ENCODE results near the gene MAGI3.
"Not testable (repeated sequence)": the region's sequence is repeated elsewhere in the genome, so short reads cannot be mapped to it uniquely, and the experiment has no call there.

MAGI3 gene

DNA sequence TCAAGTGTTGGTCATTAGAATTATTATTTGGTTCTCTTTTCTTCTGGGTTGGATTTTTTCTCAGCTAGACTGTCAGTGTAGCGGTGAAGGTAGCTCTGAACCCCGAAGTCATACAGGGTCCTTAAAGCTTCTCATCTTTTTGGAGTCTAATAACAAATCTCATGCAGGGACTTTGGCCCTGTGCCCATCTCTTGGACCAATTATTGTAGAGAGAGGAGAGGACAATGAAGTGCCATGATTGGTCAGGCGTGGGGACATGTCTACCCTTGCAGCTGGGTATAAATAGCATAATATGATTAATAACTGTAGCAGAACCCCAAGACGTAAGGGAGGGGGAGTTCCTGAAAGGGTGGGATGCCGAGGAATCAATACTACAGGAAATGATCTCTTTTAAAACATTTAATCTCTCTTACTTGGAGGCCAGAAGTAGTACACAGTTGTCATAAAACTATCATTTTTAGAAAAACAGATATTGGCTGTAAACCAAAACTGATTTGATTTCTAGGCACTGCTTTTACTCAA lies 8.8 kb downstream of the MAGI3 start:
- DNase-seq, result peak; percentile 42

DNA sequence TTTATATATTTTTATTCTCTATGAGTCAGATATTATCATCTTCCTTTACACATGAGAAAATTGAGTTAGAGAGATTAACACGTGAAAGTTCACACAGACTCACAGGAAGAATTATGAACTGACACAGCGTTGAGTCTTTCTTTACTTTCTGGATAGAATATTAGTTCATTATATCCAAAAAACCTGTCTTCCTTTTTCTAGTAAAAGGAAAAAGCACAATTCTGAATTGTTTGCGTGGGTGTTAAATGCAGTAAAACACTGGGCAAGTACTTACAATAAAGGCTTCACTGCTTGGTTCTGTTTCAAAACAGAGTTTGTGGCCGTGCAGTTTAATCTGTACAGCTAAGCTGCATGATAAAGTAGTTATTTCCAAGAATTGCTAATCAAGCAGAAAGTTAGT lies 10.8 kb downstream of the MAGI3 start:
- DNase-seq, result no peak

DNA sequence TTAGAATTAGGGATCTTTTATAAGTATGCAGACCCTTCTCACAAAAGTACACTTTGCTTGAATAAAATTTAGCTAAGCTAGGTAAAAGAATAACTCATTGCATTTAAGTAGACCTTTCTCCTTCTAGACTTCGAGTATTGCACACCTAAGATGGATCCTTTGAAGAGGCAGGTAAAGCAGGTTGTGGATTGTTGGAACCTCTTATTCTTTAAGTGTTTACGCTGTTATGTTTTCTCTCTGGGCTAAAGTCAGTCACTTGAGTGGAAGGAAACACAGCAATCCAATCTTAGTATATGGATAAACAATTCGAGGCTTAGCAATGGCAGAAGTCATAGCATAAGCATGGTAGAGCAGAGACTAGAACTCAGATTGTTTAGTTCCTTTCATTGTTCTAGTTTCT lies 11.4 kb downstream of the MAGI3 start:
- DNase-seq, result no peak

DNA sequence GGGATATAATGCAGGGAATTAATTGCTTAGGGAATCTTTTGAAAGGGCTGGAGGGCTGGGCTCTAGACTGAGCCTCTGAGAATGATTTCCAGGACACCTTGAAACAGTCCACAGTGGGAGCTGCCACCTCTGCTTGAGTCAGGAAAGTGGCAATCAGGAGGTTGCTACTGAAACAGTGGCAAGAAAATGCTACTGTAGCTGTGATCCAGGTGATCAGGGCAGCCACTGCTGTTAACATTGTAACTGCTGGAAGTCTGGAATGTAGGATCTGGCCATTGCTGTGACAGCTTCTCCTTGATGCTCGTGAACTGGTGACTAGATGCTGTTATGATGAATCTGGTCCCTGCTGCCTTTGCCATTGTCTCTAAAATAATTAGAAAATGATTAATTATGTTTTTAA lies 12.8 kb downstream of the MAGI3 start:
- no peak for DNase-seq

DNA sequence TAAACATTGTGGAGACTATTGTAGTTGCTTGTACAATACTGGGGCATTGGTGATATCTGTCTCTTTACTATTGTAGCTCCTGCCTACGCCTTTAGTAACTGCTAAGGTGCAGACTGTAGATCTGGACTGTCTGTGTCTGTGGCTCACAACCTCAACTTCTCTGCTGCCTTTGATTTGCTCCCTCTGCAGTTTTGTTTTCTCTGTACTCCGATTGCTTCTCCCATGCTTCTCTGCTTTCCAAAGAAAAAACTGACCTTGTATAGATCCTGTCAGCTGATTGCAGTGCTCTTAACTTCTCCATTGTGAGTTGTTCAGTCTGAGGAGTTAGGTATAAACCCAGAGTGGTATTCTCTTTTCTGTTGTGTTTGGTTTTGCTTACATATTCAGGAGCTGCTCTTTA lies 15.3 kb downstream of the MAGI3 start:
- DNase-seq, result no peak

DNA sequence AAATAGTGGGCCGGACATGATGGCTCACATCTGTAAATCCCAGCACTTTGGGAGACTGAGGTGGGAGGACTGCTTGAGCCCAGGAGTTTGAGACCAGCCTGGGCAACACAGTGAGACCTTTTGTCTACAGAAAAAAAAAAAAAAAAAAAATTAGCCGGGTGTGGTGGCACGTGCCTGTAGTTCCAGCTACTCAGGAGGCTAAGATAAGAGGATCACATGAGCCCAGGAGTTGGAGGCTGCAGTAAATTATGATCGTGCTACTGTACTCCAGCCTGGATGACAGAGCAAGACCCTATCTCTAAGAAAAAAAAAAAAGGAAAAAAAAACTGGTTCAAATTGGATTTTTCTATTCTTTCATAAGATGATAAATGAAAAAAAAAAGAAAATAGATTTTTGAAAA lies 15.8 kb downstream of the MAGI3 start:
- not testable (repeated sequence) for DNase-seq

DNA sequence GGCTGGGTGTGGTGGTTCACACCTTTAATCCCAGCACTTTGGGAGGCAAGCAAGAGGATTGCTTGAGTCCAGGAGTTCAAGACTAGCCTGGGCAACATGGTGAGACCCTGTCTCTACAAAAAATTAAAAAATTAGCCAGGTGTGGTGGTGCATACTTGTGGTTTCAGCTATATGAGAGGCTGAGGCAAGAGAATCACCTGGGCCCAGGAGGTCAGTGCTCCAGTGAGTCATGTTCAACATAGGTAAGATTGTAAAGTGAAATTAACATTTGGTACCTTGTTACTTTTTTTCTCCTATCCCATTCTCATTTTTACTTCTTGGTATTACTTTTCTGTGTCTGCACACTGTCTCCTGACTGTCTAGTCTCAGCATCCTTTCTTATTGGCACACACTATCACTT lies 19.0 kb downstream of the MAGI3 start:
- no peak for DNase-seq

DNA sequence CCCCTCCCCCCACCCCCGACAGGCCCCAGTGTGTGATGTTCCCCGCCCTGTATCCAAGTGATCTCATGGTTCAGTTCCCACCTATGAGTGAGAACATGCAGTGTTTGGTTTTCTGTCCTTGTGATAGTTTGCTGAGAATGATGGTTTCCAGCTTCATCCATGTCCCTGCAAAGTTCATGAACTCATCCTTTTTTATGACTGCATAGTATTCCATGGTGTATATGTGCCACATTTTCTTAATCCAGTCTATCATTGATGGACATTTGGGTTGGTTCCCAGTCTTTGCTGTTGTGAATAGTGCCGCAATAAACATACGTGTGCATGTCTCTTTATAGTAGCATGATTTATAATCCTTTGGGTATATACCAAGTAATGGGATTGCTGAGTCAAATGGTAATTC lies 21.7 kb downstream of the MAGI3 start:
- DNase-seq, result not testable (repeated sequence)

DNA sequence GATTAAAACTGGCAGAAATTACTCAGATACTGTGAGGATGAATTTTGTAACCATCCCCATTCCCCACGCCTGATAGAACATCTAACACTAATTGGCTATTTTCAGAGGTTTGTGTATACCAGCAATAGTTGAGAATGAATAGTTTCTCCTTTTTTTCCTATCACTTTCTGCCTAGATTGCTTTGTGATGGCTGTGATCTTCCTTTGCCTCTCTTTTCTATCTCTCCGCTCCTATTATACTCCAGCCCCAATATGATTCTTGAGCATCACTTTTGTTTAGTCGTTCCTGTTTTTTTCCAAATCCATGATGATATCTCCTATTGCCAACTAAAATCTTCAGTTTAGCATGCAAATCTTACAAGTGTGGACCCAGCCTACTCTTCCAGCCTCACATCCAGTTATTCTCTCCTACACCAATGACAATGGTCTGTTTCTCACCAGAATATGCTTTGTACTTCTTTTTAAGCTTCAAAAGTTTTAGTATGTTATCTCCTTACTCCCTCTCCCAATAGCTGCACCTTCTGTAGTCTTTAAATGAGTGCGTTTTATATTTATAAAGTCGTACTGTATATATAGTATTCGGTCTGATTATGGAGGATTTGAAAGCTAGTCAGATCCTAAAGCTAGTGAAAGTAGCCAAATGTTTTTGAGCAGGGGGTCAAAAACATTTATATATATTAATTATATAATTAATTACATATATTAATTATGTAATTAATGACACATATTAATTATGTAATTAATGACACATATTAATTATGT lies 25.2 kb downstream of the MAGI3 start:
- DNase-seq, result no peak

DNA sequence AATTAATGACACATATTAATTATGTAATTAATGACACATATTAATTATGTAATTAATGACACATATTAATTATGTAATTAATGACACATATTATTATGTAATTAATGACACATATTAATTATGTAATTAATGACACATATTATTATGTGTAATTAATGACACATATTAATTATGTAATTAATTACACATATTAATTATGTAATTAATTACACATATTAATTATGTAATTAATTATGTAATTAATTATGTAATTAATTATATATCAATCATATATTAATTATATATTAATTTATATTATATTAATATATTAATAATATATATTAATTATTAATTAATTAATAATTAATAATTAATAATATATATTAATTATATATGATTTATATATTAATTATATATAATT lies 25.8 kb downstream of the MAGI3 start:
- DNase-seq, result not testable (repeated sequence)

DNA sequence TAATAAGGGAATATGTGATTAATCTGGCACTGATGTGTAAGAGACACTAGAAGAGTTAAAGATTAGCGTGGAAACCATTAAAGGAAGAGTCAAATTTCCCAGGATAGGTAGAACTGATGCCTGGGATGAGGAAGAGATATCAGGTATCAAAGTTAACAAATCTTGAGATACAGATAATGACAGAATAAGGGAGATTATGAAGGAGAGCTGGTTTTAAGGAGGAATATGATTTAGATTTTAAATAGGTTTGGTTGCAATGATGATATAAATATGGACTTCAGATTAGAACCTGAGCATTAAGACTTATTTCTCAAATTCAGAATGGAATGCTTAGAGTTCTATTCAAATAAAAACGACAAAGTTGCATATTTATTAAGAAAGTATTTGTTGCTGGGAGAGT lies 26.2 kb downstream of the MAGI3 start:
- DNase-seq, result no peak

DNA sequence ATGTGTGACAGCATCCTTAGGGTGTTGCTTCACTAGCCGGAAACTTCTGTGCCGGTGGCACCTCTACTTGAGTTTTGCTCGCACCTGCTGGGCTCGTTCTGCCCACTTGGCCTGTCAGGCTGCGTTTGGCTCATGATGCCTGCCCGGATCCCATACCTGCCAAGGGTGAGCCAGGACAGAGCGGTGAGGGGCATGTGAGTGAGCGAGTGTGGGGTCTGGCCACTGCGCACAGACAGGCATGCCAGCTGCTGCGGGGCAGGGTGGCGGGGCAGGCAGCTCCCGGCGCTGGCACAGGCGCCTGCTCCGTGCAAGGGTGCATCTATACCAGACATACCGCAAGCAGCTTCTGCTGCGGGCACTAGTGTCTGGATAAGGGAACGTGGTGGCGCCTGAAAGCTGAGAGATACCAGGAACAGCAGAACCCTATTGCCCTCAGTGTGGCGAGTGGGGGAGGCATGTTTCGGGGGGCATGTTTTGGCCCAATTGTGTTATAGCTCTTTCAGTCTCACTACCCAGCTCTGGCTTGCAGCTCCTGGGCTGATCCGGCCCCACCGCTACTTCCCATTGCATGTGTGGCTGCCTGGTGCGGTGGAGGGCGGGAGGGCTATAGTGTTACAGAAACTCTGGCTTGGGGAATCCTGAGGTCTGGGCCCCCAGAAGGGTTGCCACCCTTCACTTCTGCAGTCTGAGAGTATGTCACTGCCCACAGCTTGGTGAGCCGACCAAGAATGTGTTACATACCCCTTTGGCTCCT lies 32.2 kb downstream of the MAGI3 start:
- DNase-seq, result no peak

DNA sequence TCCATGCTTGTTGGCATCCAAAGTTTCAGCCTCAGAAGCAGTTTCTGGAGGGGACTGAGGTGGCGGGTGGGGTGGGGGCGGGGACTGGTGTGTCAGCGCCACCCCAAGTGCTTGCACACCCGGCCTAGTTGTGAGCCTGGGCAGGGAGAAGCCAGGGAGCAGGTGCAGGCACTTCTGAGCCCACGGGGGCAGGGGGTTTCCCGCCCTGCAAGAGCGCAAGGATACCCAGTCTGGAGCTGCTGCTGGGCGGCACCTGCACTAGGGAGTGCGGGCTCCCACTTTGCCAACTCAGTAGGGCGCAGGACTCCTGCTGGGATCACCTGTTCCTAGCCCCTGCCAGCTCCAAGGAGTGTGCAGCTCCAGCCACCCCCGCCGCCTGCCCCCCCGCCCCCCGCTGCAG lies 33.5 kb downstream of the MAGI3 start:
- DNase-seq, result no peak

DNA sequence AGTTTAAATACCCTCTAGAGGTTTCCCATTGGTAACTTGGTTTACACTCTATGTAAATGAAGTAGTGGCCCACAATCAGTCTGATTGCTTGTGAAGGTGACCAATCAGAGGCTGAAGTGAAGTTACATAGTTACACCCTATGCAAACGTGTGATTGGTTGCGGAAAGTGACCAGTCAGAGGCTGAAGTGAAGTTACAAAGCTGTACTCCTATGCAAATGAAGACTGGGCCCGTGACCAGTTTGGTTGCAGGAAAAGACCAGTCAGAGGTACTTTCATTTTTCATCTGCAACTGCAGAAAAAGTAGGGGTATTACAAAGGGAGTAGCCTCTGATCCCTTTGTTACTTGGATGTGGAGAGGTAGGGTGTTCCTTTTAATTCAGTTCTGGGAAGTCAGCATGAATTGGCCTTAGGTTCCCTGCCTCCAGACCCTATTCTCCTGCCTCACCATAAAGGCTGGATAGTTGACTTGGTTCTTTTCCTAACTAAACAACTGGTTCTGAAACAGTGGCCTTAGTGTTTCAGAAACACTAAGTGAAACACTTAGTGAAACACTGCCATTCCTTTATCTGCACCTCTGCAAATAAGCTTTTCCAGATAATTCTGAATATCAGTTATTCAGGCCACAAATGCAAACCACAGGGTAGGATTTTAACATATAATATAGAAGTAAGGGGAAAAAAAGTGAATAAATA lies 39.3 kb downstream of the MAGI3 start:
- no peak for DNase-seq

DNA sequence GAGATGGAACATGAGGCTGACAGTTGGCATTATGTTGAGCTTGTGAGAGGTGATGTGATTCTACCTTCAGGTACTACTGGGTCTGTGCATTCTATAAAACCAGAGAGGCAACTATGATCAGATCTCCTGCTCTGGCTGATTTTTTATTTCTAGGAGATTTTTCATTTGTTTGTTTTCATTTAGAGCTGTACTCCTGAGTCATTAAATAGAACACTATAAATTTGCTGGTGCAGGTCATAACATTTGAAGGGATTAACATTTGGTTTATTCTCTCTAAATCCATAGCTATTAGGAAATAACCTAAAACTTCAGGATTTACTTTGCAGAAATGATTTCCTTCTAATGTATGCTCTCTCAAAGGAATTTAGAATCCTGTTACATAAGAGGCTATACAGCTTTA lies 42.9 kb downstream of the MAGI3 start:
- no peak for DNase-seq

DNA sequence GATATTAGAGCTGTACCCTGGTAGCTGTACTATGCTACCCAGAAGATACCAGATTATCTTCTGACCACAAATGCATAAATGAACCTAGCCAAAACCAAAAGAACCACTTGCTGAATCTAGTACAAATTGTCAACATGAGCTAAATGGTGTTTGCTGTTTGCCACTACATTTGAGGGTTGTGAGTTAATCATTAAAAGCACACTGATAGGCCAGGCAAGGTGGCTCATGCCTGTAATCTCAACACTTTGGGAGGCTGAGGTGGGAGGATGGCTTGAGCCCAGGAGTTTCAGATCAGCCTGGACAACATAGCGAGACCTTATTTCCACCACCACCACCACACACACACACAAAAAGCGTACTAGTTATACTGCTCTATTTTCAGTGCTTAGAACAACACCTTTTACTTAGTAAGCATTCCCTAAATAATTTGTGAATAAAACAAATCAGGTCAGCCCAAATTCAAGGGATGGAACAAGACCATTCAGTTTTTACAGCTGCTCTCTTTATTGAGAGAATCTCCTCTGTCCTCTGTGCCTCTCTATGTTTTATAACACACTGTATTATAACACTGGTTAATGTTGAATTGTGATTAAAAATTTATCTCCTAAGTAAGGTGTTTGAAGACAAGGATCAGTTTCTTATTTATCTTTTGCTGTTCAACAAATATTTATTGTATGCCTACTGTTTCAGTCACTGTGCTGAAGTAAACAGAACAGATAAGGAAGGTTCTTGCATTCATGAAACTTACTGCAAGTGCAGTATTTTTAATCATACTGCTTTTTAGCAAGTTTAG lies 44.0 kb downstream of the MAGI3 start:
- DNase-seq, result no peak

DNA sequence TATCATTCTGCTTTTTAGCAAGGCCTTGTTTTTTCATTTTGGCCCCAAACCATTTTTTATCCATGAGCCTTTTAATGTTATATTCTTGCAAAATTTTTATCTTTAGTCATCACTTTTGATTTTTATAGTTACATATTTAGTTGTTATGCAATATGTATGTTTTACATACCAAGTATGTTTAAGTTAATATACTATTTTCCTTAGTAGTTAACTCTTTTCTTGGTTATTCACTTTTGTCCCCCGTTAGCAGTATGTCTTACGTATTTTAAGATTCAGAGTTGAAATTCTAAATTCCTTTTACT lies 44.5 kb downstream of the MAGI3 start:
- DNase-seq, result no peak

DNA sequence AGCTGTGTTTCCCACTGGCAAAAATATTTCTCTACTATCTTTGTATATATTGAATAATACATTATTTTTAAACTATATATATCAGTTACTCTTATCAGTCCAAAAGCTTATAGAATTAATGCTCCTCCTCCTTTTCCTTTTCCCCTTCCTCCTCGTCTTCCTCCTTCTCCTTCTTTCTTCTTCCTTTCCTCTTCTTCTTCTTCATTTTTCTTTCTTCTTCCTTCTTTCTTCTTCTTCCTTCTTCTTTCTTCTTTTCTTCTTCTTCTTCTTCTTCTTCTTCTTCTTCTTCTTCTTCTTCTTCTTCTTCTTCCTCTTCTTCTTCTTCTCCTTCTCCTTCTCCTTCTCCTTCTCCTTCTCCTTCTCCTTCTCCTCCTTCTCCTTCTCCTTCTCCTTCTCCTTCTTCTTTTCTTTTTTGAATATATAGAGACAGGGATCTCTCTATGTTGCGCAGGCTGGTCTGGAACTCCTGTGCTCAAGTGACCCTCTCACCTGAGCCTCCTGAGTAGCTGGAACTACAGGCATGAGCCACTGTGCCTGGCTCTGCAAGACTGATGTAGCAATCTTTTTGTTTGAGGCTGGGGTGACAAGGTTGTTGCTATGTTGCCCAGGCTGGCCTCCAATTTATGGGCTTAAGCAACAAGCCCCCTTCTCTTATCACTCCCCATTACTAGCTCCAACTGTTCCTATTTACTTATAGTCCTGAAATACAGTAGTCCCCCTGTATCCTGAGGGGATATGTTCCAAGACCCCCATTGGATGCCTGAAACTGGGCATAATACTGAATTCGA lies 47.4 kb downstream of the MAGI3 start:
- DNase-seq, result no peak

DNA sequence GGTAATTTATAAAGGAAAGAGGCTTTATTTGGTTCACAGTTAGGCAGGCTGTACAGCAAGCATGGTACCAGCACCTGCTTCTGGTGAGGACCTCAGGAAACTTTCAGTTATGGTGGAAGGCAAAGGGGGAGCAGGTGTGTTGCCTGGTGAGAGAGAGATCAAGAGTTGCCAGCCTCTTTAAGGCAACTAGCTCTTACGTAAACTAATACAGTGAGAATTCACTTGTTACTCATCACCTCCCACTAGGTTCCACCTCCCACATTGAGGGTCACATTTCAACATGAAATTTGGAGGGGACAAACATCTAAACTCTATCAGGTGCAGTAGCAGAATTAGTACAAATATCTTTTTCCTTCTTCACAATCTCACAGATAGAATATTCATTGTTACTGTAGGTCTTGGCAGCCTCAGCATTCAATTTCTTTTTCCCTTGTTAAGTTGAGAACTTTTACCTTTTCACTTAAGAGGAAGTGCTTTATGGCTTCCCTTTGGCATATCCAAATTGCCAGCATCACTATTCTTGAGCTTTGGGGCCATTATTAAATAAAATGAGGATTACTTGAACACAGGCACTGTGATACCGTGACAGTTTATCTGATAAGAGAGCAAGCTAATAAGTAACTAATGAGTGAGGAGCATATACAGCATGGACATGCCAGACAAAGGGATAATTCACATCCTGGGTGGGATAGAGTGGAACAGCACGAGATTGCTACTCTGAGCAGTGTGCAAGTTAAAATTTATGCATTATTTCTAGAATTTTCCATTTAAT lies 48.4 kb downstream of the MAGI3 start:
- DNase-seq, result no peak

DNA sequence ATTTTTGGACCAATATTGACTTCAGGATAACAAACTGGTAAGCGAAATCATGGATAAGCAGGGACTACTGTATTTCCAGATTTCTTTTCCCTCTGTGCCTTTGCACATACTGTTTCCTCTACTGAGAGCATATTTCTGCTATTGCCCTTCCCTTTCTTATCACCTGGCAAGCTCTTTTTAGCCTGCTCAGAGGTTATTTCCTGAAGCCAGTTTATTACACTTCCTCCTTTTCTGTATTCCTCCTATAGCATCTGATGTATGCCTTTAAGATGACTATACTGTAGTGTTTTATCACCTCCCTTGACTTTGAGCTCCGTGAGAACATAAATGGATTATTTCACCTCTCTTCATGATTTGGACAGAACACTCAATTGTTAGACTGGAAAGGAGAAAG lies 49.0 kb downstream of the MAGI3 start:
- no peak for DNase-seq

DNA sequence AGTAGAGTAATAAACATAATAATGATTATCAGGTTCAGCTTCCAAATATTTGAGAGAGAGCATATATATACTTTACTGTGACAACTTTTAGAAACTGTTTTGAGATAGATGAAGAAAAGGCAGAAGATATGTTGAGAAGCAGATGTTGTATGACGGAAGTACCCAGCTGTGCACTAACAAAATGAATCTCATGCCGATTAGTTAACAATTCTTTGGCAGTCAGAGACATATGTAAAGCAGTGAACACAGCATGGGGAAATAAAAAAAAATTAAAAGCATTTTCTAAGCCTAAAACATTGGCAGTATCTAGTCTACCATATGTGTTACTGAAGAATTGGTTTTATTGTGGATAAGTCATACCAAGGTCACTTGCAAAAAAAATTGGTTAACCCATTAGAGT lies 51.8 kb downstream of the MAGI3 start:
- DNase-seq, result no peak

DNA sequence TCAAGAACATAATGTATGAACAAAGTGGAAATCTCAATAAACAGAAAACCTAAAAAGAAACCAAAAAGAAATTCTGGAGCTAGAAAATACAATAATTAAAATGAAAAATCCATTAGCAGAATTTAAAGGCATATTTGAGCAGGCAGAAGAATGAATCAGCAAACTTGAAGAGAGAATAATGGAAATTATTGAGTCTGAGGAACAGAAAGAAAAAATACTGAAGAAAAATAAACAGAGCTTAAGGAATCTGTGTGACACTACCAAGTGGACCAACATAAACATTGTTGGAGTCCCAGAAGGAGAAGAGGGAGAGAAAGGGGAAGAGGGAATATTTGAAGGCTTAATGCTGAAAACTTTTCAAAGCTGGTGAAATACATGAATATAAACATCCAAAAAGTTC lies 54.5 kb downstream of the MAGI3 start:
- DNase-seq, result no peak

Data from NCI-H524 treated with DMSO at 0.1 percent for 48 hours (cell line).